ENCODE results near the gene TVP23C. TPM values are rescaled to one million over a fixed set of nuclear protein-coding genes. Genes with fewer than 3 reads are reported as not detected.
A peak's percentile ranks its signal among the peaks of the same experiment; 100 is the strongest.
"Not testable (repeated sequence)": the region's sequence is repeated elsewhere in the genome, so short reads cannot be mapped to it uniquely, and the experiment has no call there.

TVP23C gene
- 13.0 TPM for polyA plus RNA-seq (2012; ENCODE audit: insufficient read depth, insufficient read length)

- peak; percentile 15 for DNase-seq (ENCODE audit: low read depth, low spot score)
- peak within 1 kb of the TSS; percentile 65 for H3K4me3 ChIP-seq (ENCODE audit: low read length)
Measured at GRCh38 chr17:15563375-15563857, at the start of gene TVP23C. Gene TVP23C, minus strand, starts transcription at chr17:15563483. Its CDS starts 35 bp downstream, at chr17:15563448.

- H3K4me3 ChIP-seq (ENCODE audit: low read length); DNase-seq (ENCODE audit: low read depth, low spot score): not testable (repeated sequence)
Measured at GRCh38 chr17:15592960-15593359, 29.7 kb upstream of the TVP23C start.

GRCh38 chr17:15591986-15592385, 28.7 kb upstream of the TVP23C start:
- not testable (repeated sequence) for DNase-seq (ENCODE audit: low read depth, low spot score)

GRCh38 chr17:15590844-15591243, 27.6 kb upstream of the TVP23C start:
- DNase-seq (ENCODE audit: low read depth, low spot score); H3K4me3 ChIP-seq (ENCODE audit: low read length): not testable (repeated sequence)

More at GRCh38 chr17:15591986-15592385, 28.7 kb upstream of the TVP23C start:
- H3K4me3 ChIP-seq (ENCODE audit: low read length), result not testable (repeated sequence)

GRCh38 chr17:15589544-15590536, 26.6 kb upstream of the TVP23C start:
- DNase-seq (ENCODE audit: low read depth, low spot score), result peak; percentile 32
- H3K4me3 ChIP-seq (ENCODE audit: low read length), result peak overlapping the region; percentile 13; the same call in 1 of the 2 replicates

GRCh38 chr17:15588017-15588416, 24.7 kb upstream of the TVP23C start:
- not testable (repeated sequence) for DNase-seq (ENCODE audit: low read depth, low spot score); H3K4me3 ChIP-seq (ENCODE audit: low read length)

- not testable (repeated sequence) for DNase-seq (ENCODE audit: low read depth, low spot score); H3K4me3 ChIP-seq (ENCODE audit: low read length)
Measured at GRCh38 chr17:15583313-15583712, 20.0 kb upstream of the TVP23C start.

- DNase-seq (ENCODE audit: low read depth, low spot score); H3K4me3 ChIP-seq (ENCODE audit: low read length): not testable (repeated sequence)
Measured at GRCh38 chr17:15581462-15581861, 18.2 kb upstream of the TVP23C start.

- H3K4me3 ChIP-seq (ENCODE audit: low read length); DNase-seq (ENCODE audit: low read depth, low spot score): not testable (repeated sequence)
Measured at GRCh38 chr17:15576848-15577247, 13.6 kb upstream of the TVP23C start.

- not testable (repeated sequence) for DNase-seq (ENCODE audit: low read depth, low spot score); H3K4me3 ChIP-seq (ENCODE audit: low read length)
Measured at GRCh38 chr17:15574660-15575059, 11.4 kb upstream of the TVP23C start.

GRCh38 chr17:15573870-15574269, 10.6 kb upstream of the TVP23C start:
- not testable (repeated sequence) for H3K4me3 ChIP-seq (ENCODE audit: low read length)
- DNase-seq (ENCODE audit: low read depth, low spot score), result peak; percentile 7

GRCh38 chr17:15562613-15563374, 489 bp downstream of the TVP23C start:
- DNase-seq (ENCODE audit: low read depth, low spot score), result not testable (repeated sequence)
- H3K4me3 ChIP-seq (ENCODE audit: low read length), result peak overlapping the region; percentile 65

- not testable (repeated sequence) for DNase-seq (ENCODE audit: low read depth, low spot score)
Measured at GRCh38 chr17:15561439-15561838, 1.8 kb downstream of the TVP23C start.

GRCh38 chr17:15558403-15559105, 4.7 kb downstream of the TVP23C start:
- H3K4me3 ChIP-seq (ENCODE audit: low read length); DNase-seq (ENCODE audit: low read depth, low spot score): not testable (repeated sequence)

More at GRCh38 chr17:15561439-15561838, 1.8 kb downstream of the TVP23C start:
- not testable (repeated sequence) for H3K4me3 ChIP-seq (ENCODE audit: low read length)

GRCh38 chr17:15557334-15557832, 5.9 kb downstream of the TVP23C start:
- not testable (repeated sequence) for DNase-seq (ENCODE audit: low read depth, low spot score); H3K4me3 ChIP-seq (ENCODE audit: low read length)

- not testable (repeated sequence) for H3K4me3 ChIP-seq (ENCODE audit: low read length); DNase-seq (ENCODE audit: low read depth, low spot score)
Measured at GRCh38 chr17:15552932-15553331, 10.4 kb downstream of the TVP23C start.

GRCh38 chr17:15549552-15549951, 13.7 kb downstream of the TVP23C start:
- DNase-seq (ENCODE audit: low read depth, low spot score); H3K4me3 ChIP-seq (ENCODE audit: low read length): not testable (repeated sequence)

- H3K4me3 ChIP-seq (ENCODE audit: low read length); DNase-seq (ENCODE audit: low read depth, low spot score): not testable (repeated sequence)
Measured at GRCh38 chr17:15546604-15547003, 16.7 kb downstream of the TVP23C start.

Data from Jurkat, Clone E6-1 (cell line).